ENCODE data around the gene KCTD10. TPM values are rescaled to one million over a fixed set of nuclear protein-coding genes. Genes with fewer than 3 reads are reported as not detected.

The KCTD10 gene
- total and polyA plus RNA-seq, 9 of the 15 experiments (the other 6 are each of a cell fraction or from before 2014, with no cell fraction given) = 1.9 to 37.5 (median 15.7) TPM

DNA sequence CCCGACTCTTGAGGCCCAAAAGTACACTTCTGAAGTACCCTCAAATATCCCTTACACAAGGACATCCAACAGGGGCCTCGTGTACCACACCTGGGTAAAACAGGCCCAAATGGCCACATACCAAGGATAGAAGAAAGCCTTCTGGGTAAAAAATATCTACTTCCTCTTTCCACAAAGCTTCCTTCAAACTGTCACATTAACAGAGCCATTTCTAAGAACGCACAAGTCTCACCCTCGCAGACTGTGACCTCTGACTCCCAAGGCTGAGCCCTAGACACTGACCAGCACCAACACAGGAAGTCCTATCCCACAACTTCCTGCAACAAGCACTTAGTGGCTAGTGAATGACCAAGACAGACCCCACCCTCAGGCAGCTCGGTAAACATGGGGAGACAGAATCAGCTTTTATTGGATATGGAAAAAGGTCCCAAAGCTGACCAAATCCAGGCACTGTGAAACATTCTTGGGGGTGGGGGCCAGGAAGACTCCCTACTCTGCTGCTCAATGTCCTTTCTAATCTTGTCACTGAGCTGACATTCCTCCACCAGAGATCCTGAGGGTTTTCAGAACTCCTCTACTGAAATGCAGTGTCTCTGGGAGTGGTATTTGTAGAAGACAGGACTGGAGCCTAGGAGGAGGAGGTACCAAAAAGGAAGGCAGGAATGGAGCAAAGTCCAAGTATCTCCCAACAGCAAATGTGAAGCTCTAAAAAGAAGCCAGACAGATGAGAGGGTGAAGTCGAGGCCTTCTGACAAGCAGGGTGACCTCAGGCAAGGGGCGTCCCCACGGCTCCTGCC lies 15.9 kb downstream of the KCTD10 start (continued):
- TF ChIP-seq, protein P1, sequence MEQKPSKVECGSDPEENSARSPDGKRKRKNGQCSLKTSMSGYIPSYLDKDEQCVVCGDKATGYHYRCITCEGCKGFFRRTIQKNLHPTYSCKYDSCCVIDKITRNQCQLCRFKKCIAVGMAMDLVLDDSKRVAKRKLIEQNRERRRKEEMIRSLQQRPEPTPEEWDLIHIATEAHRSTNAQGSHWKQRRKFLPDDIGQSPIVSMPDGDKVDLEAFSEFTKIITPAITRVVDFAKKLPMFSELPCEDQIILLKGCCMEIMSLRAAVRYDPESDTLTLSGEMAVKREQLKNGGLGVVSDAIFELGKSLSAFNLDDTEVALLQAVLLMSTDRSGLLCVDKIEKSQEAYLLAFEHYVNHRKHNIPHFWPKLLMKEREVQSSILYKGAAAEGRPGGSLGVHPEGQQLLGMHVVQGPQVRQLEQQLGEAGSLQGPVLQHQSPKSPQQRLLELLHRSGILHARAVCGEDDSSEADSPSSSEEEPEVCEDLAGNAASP (IDR thresholded peaks at IDR 0.05) = no peak
- TF ChIP-seq GTF2E2 (tag; IDR thresholded peaks at IDR 0.05) = no peak
- no peak for TF ChIP-seq ZNF224 (CRISPR knock-in tag; IDR thresholded peaks at IDR 0.05)
- no peak for TF ChIP-seq PHB2 (IDR thresholded peaks at IDR 0.05; ENCODE audit: low read depth)
- TF ChIP-seq, protein P2, sequence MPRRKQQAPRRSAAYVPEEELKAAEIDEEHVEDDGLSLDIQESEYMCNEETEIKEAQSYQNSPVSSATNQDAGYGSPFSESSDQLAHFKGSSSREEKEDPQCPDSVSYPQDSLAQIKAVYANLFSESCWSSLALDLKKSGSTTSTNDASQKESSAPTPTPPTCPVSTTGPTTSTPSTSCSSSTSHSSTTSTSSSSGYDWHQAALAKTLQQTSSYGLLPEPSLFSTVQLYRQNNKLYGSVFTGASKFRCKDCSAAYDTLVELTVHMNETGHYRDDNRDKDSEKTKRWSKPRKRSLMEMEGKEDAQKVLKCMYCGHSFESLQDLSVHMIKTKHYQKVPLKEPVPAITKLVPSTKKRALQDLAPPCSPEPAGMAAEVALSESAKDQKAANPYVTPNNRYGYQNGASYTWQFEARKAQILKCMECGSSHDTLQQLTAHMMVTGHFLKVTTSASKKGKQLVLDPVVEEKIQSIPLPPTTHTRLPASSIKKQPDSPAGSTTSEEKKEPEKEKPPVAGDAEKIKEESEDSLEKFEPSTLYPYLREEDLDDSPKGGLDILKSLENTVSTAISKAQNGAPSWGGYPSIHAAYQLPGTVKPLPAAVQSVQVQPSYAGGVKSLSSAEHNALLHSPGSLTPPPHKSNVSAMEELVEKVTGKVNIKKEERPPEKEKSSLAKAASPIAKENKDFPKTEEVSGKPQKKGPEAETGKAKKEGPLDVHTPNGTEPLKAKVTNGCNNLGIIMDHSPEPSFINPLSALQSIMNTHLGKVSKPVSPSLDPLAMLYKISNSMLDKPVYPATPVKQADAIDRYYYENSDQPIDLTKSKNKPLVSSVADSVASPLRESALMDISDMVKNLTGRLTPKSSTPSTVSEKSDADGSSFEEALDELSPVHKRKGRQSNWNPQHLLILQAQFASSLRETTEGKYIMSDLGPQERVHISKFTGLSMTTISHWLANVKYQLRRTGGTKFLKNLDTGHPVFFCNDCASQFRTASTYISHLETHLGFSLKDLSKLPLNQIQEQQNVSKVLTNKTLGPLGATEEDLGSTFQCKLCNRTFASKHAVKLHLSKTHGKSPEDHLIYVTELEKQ (CRISPR knock-in tag; IDR thresholded peaks at IDR 0.05) = peak; percentile 77; the same call in 1 of the 2 replicates
- no peak for TF ChIP-seq TCFL5 (CRISPR knock-in tag; conservative IDR thresholded peaks at IDR 0.05)
- TF ChIP-seq, protein P3, sequence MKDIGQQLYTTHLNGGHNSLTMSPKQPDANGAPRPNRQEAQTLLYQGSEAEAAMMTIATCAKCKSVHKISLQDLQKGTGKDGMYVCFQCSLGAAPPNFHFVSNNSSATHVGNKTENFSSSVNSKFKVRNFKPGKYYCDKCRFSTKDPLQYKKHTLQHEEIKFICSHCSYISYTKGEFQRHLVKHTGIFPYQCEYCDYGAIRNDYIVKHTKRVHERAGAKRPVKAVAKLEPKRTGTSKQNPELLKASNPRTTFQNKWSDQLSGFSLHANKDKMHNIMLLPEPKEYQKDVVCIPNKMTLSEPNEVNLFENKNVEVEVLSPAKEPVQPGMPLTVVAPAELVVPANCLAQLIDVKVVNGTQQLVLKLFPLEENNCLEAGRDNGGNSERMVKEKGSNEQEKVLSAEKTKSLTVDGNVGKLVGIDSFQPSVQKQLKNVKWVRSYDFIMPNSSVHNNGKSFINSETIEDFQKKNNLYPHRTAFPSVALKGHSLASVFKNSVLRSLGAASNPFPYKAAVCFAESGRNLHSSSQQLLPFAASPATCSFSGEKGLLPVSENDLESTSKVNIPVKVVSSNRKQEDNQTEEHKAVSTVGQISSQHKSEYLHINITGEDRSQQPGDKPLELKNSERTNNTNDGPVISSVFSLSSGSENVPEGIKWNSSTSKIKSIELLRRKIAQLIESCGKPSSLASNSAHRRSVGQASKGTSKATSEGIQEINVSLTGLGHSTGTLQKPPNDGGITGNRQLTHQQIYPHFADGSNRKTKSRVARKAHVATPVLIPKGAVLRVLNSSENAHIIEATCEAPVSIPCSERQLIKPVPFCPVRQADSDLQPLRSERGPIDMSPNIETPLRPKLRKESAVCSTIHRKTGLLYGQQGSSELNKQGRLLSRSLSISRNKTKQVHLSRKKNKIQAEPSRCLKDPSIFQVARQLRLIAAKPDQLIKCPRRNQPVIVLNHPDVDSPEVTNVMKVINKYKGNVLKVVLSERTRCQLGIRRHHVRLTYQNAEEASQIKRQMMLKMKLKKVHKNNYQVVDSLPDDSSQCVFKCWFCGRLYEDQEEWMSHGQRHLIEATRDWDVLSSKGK (CRISPR knock-in tag; IDR thresholded peaks at IDR 0.05) = no peak
- TF ChIP-seq RBM14 (IDR thresholded peaks at IDR 0.05; ENCODE audit: borderline replicate concordance, insufficient read depth, low read depth, low read length) = no peak
- TF ChIP-seq ZNF12 (CRISPR knock-in tag; IDR thresholded peaks at IDR 0.05) = no peak
- TF ChIP-seq, protein P4, sequence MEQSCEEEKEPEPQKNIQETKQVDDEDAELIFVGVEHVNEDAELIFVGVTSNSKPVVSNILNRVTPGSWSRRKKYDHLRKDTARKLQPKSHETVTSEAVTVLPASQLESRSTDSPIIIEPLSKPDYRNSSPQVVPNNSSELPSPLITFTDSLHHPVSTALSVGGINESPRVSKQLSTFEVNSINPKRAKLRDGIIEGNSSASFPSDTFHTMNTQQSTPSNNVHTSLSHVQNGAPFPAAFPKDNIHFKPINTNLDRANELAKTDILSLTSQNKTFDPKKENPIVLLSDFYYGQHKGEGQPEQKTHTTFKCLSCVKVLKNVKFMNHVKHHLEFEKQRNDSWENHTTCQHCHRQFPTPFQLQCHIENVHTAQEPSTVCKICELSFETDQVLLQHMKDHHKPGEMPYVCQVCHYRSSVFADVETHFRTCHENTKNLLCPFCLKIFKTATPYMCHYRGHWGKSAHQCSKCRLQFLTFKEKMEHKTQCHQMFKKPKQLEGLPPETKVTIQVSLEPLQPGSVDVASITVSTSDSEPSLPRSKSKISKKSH (CRISPR knock-in tag; IDR thresholded peaks at IDR 0.05) = no peak
- TF ChIP-seq GATAD2B (IDR thresholded peaks at IDR 0.05; ENCODE audit: borderline replicate concordance) = no peak
- peak in 1 of 2 experiments; percentile 33; a peak in 1 of 4 replicates for TF ChIP-seq RCOR1 (IDR thresholded peaks at IDR 0.05; ENCODE audit: borderline replicate concordance in 1 of 2, low read depth in 2 of 2, low read length in 2 of 2)
- TF ChIP-seq XRCC3 (IDR thresholded peaks at IDR 0.05) = no peak
- TF ChIP-seq, protein P5, sequence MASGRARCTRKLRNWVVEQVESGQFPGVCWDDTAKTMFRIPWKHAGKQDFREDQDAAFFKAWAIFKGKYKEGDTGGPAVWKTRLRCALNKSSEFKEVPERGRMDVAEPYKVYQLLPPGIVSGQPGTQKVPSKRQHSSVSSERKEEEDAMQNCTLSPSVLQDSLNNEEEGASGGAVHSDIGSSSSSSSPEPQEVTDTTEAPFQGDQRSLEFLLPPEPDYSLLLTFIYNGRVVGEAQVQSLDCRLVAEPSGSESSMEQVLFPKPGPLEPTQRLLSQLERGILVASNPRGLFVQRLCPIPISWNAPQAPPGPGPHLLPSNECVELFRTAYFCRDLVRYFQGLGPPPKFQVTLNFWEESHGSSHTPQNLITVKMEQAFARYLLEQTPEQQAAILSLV (tag; IDR thresholded peaks at IDR 0.05) = no peak
